Fibroblast of peridontal ligament (primary cell): ENCODE results near the gene CFAP77.

Experiments
- DNase-seq: peaks from one replicate; pipeline ENCODE4 v3.0.0-alpha.2; 2010; ENCODE audit errors: extremely low read depth

The CFAP77 gene

GRCh38 chr9:132517815-132518550 is 108.0 kb downstream of the CFAP77 start:
- no peak for DNase-seq

GRCh38 chr9:132518626-132519025 is 108.6 kb downstream of the CFAP77 start:
- DNase-seq, result no peak

- DNase-seq, result no peak
Measured at GRCh38 chr9:132519033-132519432, 109.0 kb downstream of the CFAP77 start.

- no peak for DNase-seq
Measured at GRCh38 chr9:132520612-132521011, 110.6 kb downstream of the CFAP77 start.

DNA sequence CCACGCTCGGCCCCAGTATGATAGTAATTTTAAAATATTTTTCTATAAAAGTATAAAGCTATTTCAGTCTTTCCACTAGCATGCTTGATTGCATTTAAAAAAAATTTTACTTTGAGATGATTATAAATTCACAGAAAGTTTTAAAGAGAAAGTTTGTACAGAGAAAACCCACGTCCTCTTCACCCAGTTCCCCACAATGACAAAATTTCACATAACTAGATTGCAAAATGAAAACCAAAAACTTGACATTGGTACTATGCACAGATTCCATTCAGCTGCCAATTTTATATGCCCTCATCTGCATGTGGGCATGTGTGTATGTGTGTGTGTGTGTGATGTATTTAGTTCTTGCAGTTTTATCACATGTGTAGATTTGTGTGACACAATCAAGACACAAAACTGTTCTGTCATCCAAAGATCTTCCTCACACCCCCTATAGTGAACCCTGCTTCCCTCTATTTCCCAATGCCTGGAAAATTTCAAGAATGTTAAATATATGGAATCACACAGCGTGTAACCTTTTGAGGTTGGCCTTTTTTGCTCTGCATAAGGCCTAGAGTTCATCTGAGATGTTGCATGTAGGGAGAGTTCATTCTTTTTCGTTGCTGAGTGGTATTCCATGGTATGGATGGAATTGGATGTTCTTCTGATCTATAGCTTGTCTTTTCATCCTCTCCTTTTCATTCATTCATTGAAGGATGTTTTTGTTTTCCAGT is 115.5 kb downstream of the CFAP77 start:
- no peak for DNase-seq

DNA sequence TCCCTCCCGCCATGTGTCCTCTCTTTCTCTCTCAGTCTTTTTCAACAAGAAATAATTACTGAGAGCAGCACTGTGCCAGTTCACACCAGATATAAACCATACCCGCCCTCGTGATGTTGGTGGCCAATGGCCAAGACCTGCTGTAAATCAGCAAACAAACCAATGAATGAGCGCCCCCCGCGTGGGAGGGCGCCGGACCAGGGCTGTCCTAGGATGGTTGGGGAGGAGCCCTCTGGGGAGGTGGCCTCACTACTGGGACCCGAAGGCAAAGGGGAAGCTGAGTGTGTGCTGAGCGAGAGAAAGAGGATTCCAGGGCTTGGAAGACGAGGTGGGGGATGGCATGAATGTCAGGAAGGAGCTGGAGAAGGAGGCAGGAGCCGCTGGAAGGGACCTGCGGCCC is 121.2 kb downstream of the CFAP77 start:
- no peak for DNase-seq

GRCh38 chr9:132531710-132532570 is 121.9 kb downstream of the CFAP77 start:
- no peak for DNase-seq

DNA sequence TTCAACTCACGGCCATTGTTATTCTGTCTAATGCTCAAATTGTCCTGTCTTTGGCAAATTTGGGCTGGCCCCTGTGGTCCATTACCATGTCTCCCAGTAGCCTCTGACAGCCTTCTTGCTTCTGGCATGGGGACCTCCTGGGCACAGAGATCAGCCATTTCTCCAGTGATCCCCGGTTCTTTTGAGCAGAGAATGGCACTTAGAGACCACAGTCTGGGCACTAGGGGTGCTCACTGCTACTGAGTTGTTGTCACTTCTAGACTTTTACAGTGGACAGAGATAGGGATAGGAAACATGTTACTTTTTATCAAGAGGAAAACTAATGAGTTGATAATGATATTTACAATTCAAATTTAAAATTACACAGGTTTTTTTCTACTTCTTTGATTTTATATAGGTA is 124.8 kb downstream of the CFAP77 start:
- no peak for DNase-seq

GRCh38 chr9:132536124-132536523 is 126.1 kb downstream of the CFAP77 start:
- DNase-seq, result no peak

- DNase-seq, result no peak
Measured at GRCh38 chr9:132537352-132537751, 127.3 kb downstream of the CFAP77 start.

DNA sequence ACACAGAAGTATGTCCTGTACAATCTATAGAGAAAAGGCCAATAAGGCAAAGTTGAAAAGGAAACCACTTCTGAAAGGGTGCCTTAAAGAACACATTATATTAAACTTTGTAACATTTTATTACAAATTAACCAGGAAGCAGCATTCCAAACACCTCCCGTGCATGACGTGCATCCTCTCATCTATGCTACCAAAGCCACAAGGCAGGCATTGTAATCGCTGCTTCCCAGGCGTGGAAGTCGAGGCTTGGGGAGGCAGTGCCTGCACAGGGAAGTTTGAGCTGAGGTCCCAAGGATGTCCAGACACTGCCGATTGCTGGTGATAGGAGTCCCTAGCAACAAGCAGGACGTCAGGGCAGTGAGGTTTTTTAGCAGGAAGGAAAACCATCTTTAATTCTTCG is 128.1 kb downstream of the CFAP77 start:
- DNase-seq, result no peak

DNA sequence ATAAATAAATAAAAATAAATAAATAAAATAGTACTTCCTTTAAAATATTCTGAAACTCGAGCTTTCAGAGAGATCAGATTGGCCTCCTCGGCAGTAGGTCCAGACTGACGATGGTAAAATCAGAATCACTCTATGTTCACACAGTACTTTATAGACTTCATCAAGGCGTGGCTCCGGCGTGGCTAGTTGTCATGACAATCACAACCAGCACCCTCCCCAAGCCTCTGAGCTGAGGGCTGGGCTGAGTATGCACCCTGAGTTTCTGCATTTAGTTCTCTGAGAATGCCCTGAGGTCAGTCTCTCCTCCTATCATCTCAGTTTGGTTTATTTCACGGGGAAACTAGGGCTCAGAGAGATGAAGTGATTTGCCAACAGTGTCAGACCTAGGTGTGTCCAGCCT is 129.1 kb downstream of the CFAP77 start:
- DNase-seq, result no peak

GRCh38 chr9:132541051-132541450 is 131.0 kb downstream of the CFAP77 start:
- no peak for DNase-seq

DNA sequence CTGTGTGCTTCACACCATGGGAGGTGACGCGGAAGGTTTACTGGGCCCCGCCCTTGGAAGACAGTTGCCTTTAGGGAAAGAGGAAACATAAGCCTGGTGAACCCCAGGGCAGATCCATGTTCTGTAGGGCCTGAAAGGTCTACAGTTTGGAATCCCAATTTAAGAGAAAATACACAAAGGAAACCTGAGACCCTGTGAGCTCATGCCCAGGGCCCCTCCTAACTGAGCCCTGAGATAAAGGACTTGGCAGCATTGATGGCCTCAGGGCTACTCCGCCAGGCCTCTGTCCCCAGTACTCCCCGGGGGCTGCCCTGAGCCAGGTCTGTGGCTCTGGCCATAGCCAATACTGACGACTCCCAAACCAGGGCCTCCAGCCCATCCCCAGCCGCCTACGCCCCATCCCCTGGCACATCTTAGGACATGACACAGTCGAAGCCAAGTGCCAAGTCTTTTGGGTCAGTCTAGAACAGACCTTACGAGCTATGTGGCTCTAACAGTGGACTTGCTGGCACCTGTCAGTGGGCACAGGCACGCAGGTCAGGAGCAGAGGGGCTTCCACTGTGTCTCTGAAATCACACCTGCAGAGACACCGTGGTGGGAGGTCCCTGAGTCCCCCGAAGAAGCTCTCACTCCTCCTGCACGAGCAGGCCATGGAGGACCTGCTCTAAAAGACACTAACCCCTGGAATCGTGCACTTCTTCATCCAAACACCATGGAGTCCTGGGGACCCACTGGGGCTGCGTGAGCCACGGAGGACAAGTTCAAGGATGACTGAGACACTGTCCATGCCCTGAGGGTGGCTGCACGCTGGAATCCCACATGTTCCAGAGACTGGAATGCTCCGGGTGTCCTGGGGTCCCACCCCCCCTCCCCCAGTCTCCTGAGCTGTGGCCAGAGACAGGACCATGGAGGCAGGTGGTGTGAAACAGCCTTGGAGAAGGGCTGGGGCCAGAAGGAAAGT is 132.1 kb downstream of the CFAP77 start:
- no peak for DNase-seq

GRCh38 chr9:132543251-132543650 is 133.2 kb downstream of the CFAP77 start:
- DNase-seq, result no peak

GRCh38 chr9:132543960-132544359 is 133.9 kb downstream of the CFAP77 start:
- DNase-seq, result no peak

- DNase-seq, result no peak
Measured at GRCh38 chr9:132545578-132545977, 135.6 kb downstream of the CFAP77 start.

DNA sequence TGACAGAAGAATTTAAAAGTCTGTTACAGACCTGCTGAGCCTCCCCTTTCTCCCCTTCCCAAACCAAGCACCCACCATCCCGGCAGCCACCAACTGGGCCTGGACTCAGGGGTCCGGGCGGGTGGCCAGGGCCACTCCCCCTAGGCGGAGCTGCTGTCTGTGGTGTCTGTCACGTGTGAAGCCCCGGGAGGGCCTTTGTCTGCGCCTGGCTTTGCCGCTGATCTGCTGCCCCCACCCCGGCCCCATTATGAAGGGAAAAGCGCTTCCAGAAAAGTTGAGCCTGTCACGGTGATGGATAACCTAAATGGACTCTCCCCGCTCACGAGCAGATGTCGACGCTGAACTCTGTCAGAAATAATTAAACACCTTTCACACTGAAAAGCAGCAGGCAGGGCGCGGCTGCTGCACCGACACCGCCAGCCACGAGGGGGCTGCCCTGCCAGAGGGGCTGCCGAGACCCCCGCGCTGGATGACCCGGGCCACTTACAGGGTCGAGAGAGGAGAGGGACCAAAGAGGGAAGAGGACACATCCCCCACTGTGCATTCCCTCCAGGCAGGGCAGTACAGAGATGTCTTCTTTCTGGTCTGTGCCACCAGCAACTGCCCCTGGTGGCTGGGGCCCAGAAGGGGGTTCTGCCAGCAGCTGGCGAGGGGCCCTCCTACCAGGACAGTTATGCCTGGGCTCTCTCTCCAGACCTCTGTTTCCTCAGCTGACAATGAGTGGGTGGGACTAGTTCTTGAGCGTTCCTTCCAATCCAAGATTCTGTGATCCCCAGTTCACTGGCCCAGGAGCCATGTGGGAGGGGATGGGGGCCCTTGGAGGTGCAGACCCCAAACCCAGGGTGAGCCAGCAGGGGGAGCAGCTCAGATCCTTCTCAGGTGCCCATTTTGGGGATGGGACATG is 136.4 kb downstream of the CFAP77 start:
- DNase-seq, result peak; percentile 1

- no peak for DNase-seq
Measured at GRCh38 chr9:132547052-132547431, 137.0 kb downstream of the CFAP77 start.

- no peak for DNase-seq
Measured at GRCh38 chr9:132547436-132547835, 137.4 kb downstream of the CFAP77 start.
